ENCODE measurements around the gene MICAL1. TPM values are rescaled to one million over a fixed set of nuclear protein-coding genes. Genes with fewer than 3 reads are reported as not detected.

Gene MICAL1
- total and polyA plus RNA-seq, 8 donors, result 3.8 to 38.2 (median 7.2) TPM

DNA sequence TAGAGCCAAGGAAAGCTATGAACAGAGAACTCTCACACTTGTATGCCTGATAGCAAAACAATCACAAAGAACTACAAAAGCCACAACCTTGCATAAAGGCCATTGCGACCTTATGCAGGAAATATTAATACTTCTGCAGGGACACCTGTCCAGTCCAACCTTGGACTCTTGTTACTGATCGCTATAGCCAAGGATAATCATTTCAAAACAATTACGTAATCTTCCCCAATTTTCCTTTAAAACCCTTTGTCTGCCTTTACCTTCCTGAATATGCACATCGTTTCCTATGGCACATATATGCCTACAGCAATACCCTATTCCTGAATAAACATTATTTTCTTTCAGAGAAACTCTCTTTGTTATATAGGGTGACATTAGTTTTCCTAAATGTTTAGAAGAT lies 37.9 kb downstream of the MICAL1 start:
- Histone ChIP-seq H3K4me3 (no peak overlapping the region), H3K4me1 (no peaks in the 10 kb centered on the region), H3K27me3 (no peaks in the 10 kb centered on the region), H3K27ac (no peak overlapping the region), H3K9me3 (no peaks in the 10 kb centered on the region), H3K36me3 (no peaks in the 10 kb centered on the region)
- no peak for DNase-seq
- ATAC-seq, result no peak
- TF ChIP-seq, protein P1, sequence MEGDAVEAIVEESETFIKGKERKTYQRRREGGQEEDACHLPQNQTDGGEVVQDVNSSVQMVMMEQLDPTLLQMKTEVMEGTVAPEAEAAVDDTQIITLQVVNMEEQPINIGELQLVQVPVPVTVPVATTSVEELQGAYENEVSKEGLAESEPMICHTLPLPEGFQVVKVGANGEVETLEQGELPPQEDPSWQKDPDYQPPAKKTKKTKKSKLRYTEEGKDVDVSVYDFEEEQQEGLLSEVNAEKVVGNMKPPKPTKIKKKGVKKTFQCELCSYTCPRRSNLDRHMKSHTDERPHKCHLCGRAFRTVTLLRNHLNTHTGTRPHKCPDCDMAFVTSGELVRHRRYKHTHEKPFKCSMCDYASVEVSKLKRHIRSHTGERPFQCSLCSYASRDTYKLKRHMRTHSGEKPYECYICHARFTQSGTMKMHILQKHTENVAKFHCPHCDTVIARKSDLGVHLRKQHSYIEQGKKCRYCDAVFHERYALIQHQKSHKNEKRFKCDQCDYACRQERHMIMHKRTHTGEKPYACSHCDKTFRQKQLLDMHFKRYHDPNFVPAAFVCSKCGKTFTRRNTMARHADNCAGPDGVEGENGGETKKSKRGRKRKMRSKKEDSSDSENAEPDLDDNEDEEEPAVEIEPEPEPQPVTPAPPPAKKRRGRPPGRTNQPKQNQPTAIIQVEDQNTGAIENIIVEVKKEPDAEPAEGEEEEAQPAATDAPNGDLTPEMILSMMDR (IDR thresholded peaks at IDR 0.05), result no peak
- intact Hi-C loops (cut with DNase I), result no loop called here
- 72% methylated on average over 4 of the region's 4 CpGs for WGBS, 2 donors
- no peak for FAIRE-seq

DNA sequence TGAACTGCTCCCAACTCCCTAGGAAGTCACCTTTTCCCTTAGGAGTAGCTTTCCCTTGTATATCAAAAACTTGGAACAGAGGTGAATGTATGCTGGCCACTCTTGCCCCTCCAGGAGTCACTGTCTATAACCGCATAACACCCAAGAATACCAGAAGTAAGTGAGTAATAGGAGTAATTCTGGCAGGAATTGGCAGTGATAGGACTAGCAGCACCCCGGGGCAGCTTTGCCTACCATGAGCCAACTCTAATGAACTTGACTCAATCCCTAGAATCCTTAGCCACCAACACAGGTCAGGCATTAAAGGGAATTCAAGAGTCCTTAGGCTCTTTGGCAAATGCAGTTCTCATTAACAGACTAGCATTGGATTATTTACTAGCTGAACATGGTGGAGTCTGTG lies 44.5 kb downstream of the MICAL1 start:
- no peaks in the 10 kb centered on the region for H3K9me3 ChIP-seq
- ATAC-seq, result no peak
- TF ChIP-seq, protein P1 (IDR thresholded peaks at IDR 0.05), result no peak
- no peaks in the 10 kb centered on the region for H3K27me3 ChIP-seq
- H3K36me3 ChIP-seq, result no peaks in the 10 kb centered on the region
- no peak overlapping the region for H3K4me3 ChIP-seq
- intact Hi-C loops (cut with DNase I), result no loop called here
- no peak overlapping the region for H3K27ac ChIP-seq
- no peaks in the 10 kb centered on the region for H3K4me1 ChIP-seq
- 93 to 96% methylated on average over 2 of the region's 2 CpGs for WGBS, 2 donors
- DNase-seq, result no peak
- no peak for FAIRE-seq

GRCh38 chr6:109406196-109406595 lies 49.4 kb downstream of the MICAL1 start:
- WGBS, 2 donors, result 87 to 89% methylated on average over 4 of the region's 4 CpGs
- TF ChIP-seq, protein P1 (IDR thresholded peaks at IDR 0.05), result no peak
- no peak for DNase-seq
- no peak for ATAC-seq
- Histone ChIP-seq H3K4me1 (no peaks in the 10 kb centered on the region), H3K9me3 (no peaks in the 10 kb centered on the region), H3K4me3 (no peak overlapping the region), H3K27ac (no peak overlapping the region), H3K36me3 (no peaks in the 10 kb centered on the region), H3K27me3 (no peaks in the 10 kb centered on the region)
- FAIRE-seq, result no peak
- intact Hi-C loops (cut with DNase I), result no loop called here

DNA sequence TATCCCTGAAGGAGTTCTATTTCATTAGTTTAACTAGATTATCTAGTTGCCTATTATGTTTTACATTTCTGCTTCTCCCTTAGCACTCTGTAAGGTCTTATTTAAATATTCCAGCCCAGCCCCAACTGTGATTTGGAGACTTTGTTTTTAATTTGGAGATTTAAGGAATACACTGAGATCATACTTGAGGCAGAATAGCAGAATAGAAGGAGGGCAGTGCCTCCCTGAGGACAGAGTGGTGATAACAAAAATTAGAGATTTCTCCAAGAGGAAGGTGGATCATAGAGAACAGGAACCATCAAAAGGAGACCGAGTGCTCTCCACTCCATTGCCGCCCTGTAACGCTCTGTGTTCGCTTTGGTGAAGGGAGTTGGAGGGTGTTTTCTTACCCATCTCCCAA lies 58.6 kb downstream of the MICAL1 start:
- Histone ChIP-seq H3K36me3 (no peaks in the 10 kb centered on the region), H3K4me3 (no peak overlapping the region), H3K4me1 (no peaks in the 10 kb centered on the region), H3K27me3 (no peaks in the 10 kb centered on the region), H3K27ac (no peak overlapping the region), H3K9me3 (no peaks in the 10 kb centered on the region)
- ATAC-seq (peak; percentile 40 to 82 (median 74)), DNase-seq (no peak), FAIRE-seq (no peak)
- TF ChIP-seq, protein P1 (IDR thresholded peaks at IDR 0.05), result no peak
- 70 to 79% methylated on average over 4 of the region's 4 CpGs for WGBS, 2 donors
- intact Hi-C loops (cut with DNase I), result loop anchor here in 1 of 3 donors (10.0 kb wide), 1 partner anchor 212 kb away; no protein-coding TSS in a partner anchor

- ATAC-seq, result no peak
- 89 to 94% methylated on average over 12 of the region's 12 CpGs for WGBS, 2 donors
Observed at GRCh38 chr6:109396046-109396718, 59.4 kb downstream of the MICAL1 start.

More at GRCh38 chr6:109396046-109396718, 59.4 kb downstream of the MICAL1 start:
- Histone ChIP-seq H3K9me3 (no peaks in the 10 kb centered on the region), H3K4me1 (no peaks in the 10 kb centered on the region), H3K27me3 (no peaks in the 10 kb centered on the region), H3K27ac (no peak overlapping the region), H3K4me3 (no peak overlapping the region), H3K36me3 (no peaks in the 10 kb centered on the region)
- TF ChIP-seq, protein P1 (IDR thresholded peaks at IDR 0.05), result no peak
- DNase-seq (no peak), FAIRE-seq (no peak)
- intact Hi-C loops (cut with DNase I), result loop anchor here in 1 of 3 donors (10.0 kb wide), 1 partner anchor 211 kb away; no protein-coding TSS in a partner anchor

Data from pancreas (tissue), 10 donors.